NB4 (cell line): Measurements from ENCODE around the gene SMYD3.

ENCODE experiments used
- CTCF ChIP-seq: IDR thresholded peaks from one replicate; pipeline ENCODE4 v1.5.1; 2012; ENCODE audit warnings: low read depth, low read length
- MAX ChIP-seq: IDR thresholded peaks from 2 replicates; pipeline ENCODE4 v1.6.1; 2011; ENCODE audit warnings: low read depth, low read length

GRCh38 chr1:245773344-245773743, 733.7 kb downstream of the SMYD3 start:
- TF ChIP-seq CTCF, result no peak
- TF ChIP-seq MAX, result no peak
